Measurements from ENCODE around the gene FCGR3A.

Gene FCGR3A

GRCh38 chr1:161502641-161503393 lies 46.8 kb downstream of the FCGR3A start:
- no peak overlapping the region for H3K4me2 ChIP-seq (ENCODE audit: low read length)
- no peaks in the 10 kb centered on the region for H3K36me3 ChIP-seq (ENCODE audit: control insufficient read depth, low read length)
- no peaks in the 10 kb centered on the region for H3K79me2 ChIP-seq (ENCODE audit: control insufficient read depth, low read length)
- peaks cover 16% of the 10 kb centered on the region for H3K27me3 ChIP-seq (ENCODE audit: control insufficient read depth, low read length)
- no peaks in the 10 kb centered on the region for H3F3A ChIP-seq (ENCODE audit: control insufficient read depth, insufficient read depth)
- no peaks in the 10 kb centered on the region for H3K9me2 ChIP-seq (replicated peaks; ENCODE audit: control insufficient read depth, low read length)
- H3K4me1 ChIP-seq (ENCODE audit: control insufficient read depth, low read length): peaks cover 22% of the 10 kb centered on the region
- H3K9me3 ChIP-seq (ENCODE audit: control insufficient read depth, insufficient read depth, low read length): no peaks in the 10 kb centered on the region
- no peak overlapping the region for H3K27ac ChIP-seq (ENCODE audit: low read depth, low read length)
- no peaks in the 10 kb centered on the region for H4K20me1 ChIP-seq (ENCODE audit: control insufficient read depth, insufficient read depth, low read depth, low read length)
- H3K4me3 ChIP-seq (ENCODE audit: low read length): no peak overlapping the region
- TF ChIP-seq EZH2phosphoT487 (IDR thresholded peaks at IDR 0.05; ENCODE audit: borderline replicate concordance, low read length): no peak
- no peak for TF ChIP-seq CTCF (IDR thresholded peaks at IDR 0.05; ENCODE audit: low read depth, low read length, poor library complexity, severe bottlenecking)

- Histone ChIP-seq H3K27ac (ENCODE audit: low read depth, low read length) (no peak overlapping the region), H3K79me2 (ENCODE audit: control insufficient read depth, low read length) (no peaks in the 10 kb centered on the region), H3K4me1 (ENCODE audit: control insufficient read depth, low read length) (peaks cover 22% of the 10 kb centered on the region), H4K20me1 (ENCODE audit: control insufficient read depth, insufficient read depth, low read depth, low read length) (no peaks in the 10 kb centered on the region), H3K4me2 (ENCODE audit: low read length) (no peak overlapping the region), H3K9me2 (replicated peaks; ENCODE audit: control insufficient read depth, low read length) (no peaks in the 10 kb centered on the region), H3K36me3 (ENCODE audit: control insufficient read depth, low read length) (no peaks in the 10 kb centered on the region), H3K27me3 (ENCODE audit: control insufficient read depth, low read length) (peaks cover 17% of the 10 kb centered on the region), H3K9me3 (ENCODE audit: control insufficient read depth, insufficient read depth, low read length) (no peaks in the 10 kb centered on the region), H3K4me3 (ENCODE audit: low read length) (no peak overlapping the region), H3F3A (ENCODE audit: control insufficient read depth, insufficient read depth) (no peaks in the 10 kb centered on the region)
- TF ChIP-seq CTCF (IDR thresholded peaks at IDR 0.05; ENCODE audit: low read depth, low read length, poor library complexity, severe bottlenecking): no peak
- no peak for TF ChIP-seq EZH2phosphoT487 (IDR thresholded peaks at IDR 0.05; ENCODE audit: borderline replicate concordance, low read length)
These were observed 47.4 kb downstream of the FCGR3A start for GRCh38 chr1:161502181-161502580.

GRCh38 chr1:161501234-161501633 lies 48.4 kb downstream of the FCGR3A start:
- H3K9me3 ChIP-seq (ENCODE audit: control insufficient read depth, insufficient read depth, low read length): no peaks in the 10 kb centered on the region
- no peak overlapping the region for H3K4me2 ChIP-seq (ENCODE audit: low read length)
- no peaks in the 10 kb centered on the region for H3K79me2 ChIP-seq (ENCODE audit: control insufficient read depth, low read length)

More at GRCh38 chr1:161501234-161501633, 48.4 kb downstream of the FCGR3A start:
- Histone ChIP-seq H3F3A (ENCODE audit: control insufficient read depth, insufficient read depth) (no peaks in the 10 kb centered on the region), H3K9me2 (replicated peaks; ENCODE audit: control insufficient read depth, low read length) (no peaks in the 10 kb centered on the region), H3K27ac (ENCODE audit: low read depth, low read length) (no peak overlapping the region), H4K20me1 (ENCODE audit: control insufficient read depth, insufficient read depth, low read depth, low read length) (no peaks in the 10 kb centered on the region), H3K4me3 (ENCODE audit: low read length) (no peak overlapping the region), H3K36me3 (ENCODE audit: control insufficient read depth, low read length) (no peaks in the 10 kb centered on the region), H3K27me3 (ENCODE audit: control insufficient read depth, low read length) (peaks cover 17% of the 10 kb centered on the region), H3K4me1 (ENCODE audit: control insufficient read depth, low read length) (peaks cover 18% of the 10 kb centered on the region)
- TF ChIP-seq EZH2phosphoT487 (IDR thresholded peaks at IDR 0.05; ENCODE audit: borderline replicate concordance, low read length): no peak
- no peak for TF ChIP-seq CTCF (IDR thresholded peaks at IDR 0.05; ENCODE audit: low read depth, low read length, poor library complexity, severe bottlenecking)

Measured in DOHH2 (cell line).